HUES64 (cell line): ENCODE data around the gene CTDSP2.
"Not testable (repeated sequence)": the region's sequence is repeated elsewhere in the genome, so short reads cannot be mapped to it uniquely, and the experiment has no call there.

Source experiments
- H3K27ac ChIP-seq: 2 replicates; pipeline ENCODE4 v1.7.0; 2013; ENCODE audit warnings: low read depth, low read length, inconsistent platforms
- H3K27me3 ChIP-seq: 2 replicates; pipeline ENCODE4 v1.6.1; 2013; ENCODE audit warnings: mild to moderate bottlenecking, low read length; ENCODE audit not compliant: insufficient read depth
- H3K36me3 ChIP-seq: 2 replicates; pipeline ENCODE4 v1.6.1; 2013; ENCODE audit warnings: mild to moderate bottlenecking, low read length; ENCODE audit not compliant: insufficient read depth
- H3K4me1 ChIP-seq: 2 replicates; pipeline ENCODE4 v1.6.1; 2013; ENCODE audit warnings: mild to moderate bottlenecking, low read length, moderate library complexity; ENCODE audit not compliant: insufficient read depth
- H3K4me3 ChIP-seq: 2 replicates; pipeline ENCODE4 v1.5.1; 2013; ENCODE audit warnings: mild to moderate bottlenecking, low read length, moderate library complexity
- H3K9ac ChIP-seq: 2 replicates; pipeline ENCODE4 v1.6.1; 2013; ENCODE audit warnings: mild to moderate bottlenecking, low read depth, low read length
- H3K9me3 ChIP-seq: 2 replicates; pipeline ENCODE4 v1.6.1; 2013; ENCODE audit warnings: low read depth, low read length; ENCODE audit not compliant: insufficient read depth
- WGBS: fragments of 150-250, 120-280 bp; methylation state at CpG from one replicate; pipeline ENCODE4 v1.1.7; 2013; ENCODE audit warnings: missing lambda C conversion rate; 5-methylcytosine and 5-hydroxymethylcytosine counted together

Gene CTDSP2

DNA sequence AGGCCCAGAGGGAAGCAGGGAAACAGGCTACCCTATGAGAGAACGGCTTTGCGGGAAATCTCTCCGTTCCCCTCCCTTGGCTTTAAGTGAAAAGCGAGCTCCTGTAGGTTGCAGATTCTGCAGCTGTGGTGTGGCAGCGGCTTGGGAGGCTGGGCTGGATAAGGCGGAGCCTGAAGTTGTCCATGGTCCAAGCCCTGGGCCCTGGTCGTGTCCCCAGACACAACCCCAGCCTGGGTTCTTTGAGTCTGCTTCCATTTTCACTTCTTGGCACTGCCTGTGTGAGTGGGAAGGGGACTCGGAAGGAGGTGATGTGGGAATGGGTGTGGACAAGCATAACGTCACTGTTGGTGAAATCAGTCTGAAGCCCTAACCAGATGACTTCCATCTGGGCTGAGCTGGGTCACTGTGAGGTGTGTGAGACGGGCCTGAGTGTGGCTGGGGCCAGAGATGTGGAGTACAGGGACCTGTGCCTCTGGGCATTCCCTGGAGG lies 43.0 kb upstream of the CTDSP2 start:
- no peaks in the 10 kb centered on the region for H3K36me3 ChIP-seq
- H3K27ac ChIP-seq = no peak overlapping the region
- no peak overlapping the region for H3K4me3 ChIP-seq
- no peaks in the 10 kb centered on the region for H3K9me3 ChIP-seq
- H3K4me1 ChIP-seq = peaks cover 35% of the 10 kb centered on the region
- H3K9ac ChIP-seq = no peak overlapping the region
- H3K27me3 ChIP-seq = no peaks in the 10 kb centered on the region
- 74% methylated on average over 10 of the region's 10 CpGs for whole genome bisulfite sequencing

DNA sequence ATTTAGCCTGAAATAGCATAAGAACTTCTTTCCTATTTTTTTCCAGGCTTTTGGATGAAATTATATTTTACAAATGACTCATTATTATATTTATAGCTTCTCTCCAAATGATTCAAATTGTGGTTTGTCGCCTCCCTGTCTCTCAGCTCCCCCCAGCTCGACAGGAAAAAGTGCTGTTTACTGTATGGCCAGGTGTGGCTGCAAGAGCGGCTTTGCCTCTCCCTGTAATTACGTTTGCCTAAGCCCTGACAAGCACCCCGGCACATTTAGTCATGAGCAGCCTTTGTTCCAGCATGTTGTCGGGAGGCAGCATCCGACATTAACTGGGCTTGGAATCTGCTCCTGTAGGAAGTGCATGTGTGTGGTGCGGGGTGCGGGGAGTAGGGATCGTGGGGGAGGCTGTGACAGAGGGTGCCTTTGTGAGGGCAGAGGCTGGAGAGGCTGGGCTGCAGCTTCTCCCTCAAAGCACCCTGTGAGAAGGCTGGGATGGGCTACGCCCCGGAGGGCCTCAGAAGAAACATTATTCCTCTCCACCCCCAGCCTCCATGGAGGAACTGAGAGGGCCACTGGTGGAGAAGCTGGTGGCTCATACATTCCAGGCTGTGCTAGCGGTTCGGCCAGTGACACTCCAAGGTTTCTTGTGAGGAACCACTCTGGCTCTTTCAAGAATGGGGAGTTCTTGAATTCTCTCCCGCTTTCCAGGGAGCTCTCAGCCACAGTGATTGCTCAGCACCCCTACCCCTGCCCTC lies 42.1 kb upstream of the CTDSP2 start:
- peak overlapping the region; percentile 48 for H3K9ac ChIP-seq

DNA sequence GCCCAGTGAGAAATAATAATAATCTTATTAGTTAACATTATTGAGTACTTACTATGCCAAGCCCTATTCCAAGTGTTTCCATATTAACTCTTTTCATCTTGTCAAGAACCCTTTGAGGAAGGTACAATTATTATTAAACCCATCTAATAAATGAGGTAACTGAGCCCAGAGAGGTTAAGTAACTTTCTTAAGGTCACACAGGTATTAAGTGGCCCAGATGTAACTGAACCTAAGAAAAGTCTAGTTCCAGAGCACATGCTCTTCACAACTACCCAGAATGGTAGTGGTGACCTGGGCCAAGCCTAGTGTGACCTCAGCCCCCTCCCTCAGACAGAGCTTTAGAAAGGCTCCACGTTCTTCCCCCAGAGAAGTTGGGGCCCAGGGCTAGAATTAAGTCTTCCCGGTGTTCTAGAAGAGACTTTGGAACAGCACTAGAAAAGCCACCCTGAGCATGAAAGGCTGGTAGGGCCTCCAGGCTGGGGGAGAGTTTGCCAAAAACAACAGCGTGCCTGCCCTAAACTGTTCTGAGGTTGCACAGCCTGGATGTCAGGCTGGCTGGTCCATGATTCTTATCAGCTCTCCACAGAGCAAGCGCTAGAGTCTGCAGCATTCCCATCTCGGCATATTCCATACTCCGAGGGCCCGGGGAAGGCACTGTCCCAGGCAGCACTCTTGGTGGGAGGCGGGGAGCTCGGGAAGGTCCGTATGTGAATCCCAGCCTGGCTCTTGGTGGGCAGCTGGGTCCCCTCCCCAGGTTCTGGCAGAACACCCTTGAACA lies 41.3 kb upstream of the CTDSP2 start:
- 63% methylated on average over 10 of the region's 10 CpGs for WGBS
- H3K9ac ChIP-seq = peak overlapping the region; percentile 48; the same call in 1 of the 2 replicates
- no peaks in the 10 kb centered on the region for H3K9me3 ChIP-seq
- H3K27me3 ChIP-seq = no peaks in the 10 kb centered on the region
- H3K36me3 ChIP-seq = no peaks in the 10 kb centered on the region
- peaks cover 22% of the 10 kb centered on the region for H3K4me1 ChIP-seq
- H3K27ac ChIP-seq = 0 out of 2 replicates have a peak overlapping the region, but pooled peaks have one; percentile 3
- peak overlapping the region; percentile 2; the same call in 1 of the 2 replicates for H3K4me3 ChIP-seq

More for the DNA sequence above, 42.1 kb upstream of the CTDSP2 start:
- Histone ChIP-seq H3K4me1 (peaks cover 26% of the 10 kb centered on the region), H3K36me3 (no peaks in the 10 kb centered on the region), H3K27me3 (no peaks in the 10 kb centered on the region), H3K9me3 (no peaks in the 10 kb centered on the region), H3K27ac (0 out of 2 replicates have a peak overlapping the region, but pooled peaks have one; percentile 0), H3K4me3 (peak overlapping the region; percentile 2)
- 39% methylated on average over 15 of the region's 15 CpGs for WGBS

DNA sequence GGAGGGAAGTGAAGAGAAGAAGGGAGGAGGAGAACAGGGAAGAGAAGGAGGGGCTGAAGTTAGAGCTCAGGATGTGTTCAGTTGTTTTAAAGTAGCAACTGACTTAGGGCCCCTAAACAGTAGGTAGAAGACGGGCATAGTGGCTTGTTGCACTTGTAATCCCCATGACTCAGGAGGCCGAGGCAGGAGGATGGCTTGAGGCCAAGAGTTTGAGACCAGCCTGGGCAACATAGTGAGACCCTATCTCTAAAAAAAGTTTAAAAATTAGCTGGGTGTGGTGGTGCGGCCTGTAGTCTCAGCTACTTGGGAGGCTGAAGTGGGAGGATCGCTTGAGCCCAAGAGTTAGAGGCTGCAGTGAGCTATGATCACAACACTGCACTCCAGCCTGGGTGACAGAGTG lies 40.4 kb upstream of the CTDSP2 start:
- H3K27me3 ChIP-seq, H3K9me3 ChIP-seq, H3K4me3 ChIP-seq, H3K36me3 ChIP-seq, H3K9ac ChIP-seq, H3K27ac ChIP-seq: not testable (repeated sequence)
- H3K4me1 ChIP-seq = peaks cover 22% of the 10 kb centered on the region
- WGBS = 92% methylated on average over 4 of the region's 4 CpGs

DNA sequence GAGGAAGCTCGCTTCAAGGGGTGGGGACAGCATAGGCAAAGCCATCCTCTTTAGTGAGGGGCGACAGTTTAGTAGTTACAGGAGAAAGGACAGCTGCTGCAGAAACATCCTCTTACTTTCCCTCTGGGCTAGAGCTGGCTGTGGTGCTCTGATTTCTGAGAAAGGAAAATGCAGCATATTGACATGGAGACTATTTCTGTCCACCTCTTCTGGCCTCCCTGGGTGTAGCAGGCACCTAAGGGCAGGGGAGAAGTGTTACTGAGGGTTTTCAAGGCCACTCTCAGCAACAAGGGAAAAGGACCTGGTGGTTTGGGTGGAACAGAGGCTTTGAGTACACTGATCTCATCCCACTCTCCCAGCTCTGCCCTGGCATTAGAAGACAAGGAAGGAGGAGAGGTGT lies 40.0 kb upstream of the CTDSP2 start:
- Histone ChIP-seq H3K4me3 (no peak overlapping the region), H3K9me3 (no peaks in the 10 kb centered on the region), H3K27ac (no peak overlapping the region), H3K27me3 (no peaks in the 10 kb centered on the region), H3K4me1 (peaks cover 22% of the 10 kb centered on the region), H3K36me3 (no peaks in the 10 kb centered on the region), H3K9ac (no peak overlapping the region)
- 82% methylated on average over 2 of the region's 2 CpGs for WGBS

DNA sequence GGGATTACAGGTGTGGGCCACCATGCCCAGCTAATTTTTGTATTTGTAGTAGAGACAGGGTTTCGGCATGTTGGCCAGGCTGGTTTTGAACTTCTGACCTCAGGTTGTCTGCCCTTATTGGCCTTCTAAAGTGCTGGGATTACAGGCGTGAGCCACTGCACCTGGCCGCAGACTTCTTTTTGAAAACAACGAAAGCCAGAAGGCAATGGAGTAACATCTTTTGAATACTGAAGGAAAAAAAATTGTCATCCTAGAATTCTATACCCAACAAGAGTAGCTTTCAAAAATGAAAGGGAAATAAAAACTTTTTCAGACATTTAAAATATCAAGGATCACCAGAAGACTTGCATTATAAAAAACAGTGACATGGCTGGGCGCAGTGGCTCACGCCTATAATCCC lies 38.7 kb upstream of the CTDSP2 start:
- Histone ChIP-seq H3K4me1 (peaks cover 22% of the 10 kb centered on the region), H3K27ac (no peak overlapping the region), H3K27me3 (no peaks in the 10 kb centered on the region), H3K9me3 (no peaks in the 10 kb centered on the region), H3K36me3 (no peaks in the 10 kb centered on the region), H3K4me3 (no peak overlapping the region), H3K9ac (no peak overlapping the region)
- WGBS = 91% methylated on average over 6 of the region's 6 CpGs

DNA sequence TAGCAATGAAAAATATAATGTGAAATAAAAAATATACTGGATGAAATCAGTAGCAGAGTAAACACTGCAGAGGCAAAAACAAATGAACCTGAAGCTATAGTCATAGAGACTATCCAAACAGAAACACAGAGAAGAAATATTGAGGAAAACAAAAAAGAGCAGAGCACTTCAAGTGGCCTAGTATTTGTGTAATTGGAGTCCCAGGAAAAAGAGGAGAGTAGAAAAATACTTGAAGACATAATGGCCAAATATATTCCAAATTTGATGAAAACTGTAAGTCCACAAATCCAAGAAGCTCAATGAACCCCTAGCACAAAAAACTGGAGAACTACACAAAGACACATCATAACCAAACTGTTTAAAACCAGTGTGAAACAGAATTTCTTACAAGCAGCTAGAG lies 37.2 kb upstream of the CTDSP2 start:
- H3K27me3 ChIP-seq = no peaks in the 10 kb centered on the region
- no peaks in the 10 kb centered on the region for H3K9me3 ChIP-seq
- H3K4me3 ChIP-seq = no peak overlapping the region
- no peak overlapping the region for H3K27ac ChIP-seq
- H3K36me3 ChIP-seq = no peaks in the 10 kb centered on the region
- H3K9ac ChIP-seq = no peak overlapping the region
- H3K4me1 ChIP-seq = peaks cover 11% of the 10 kb centered on the region

DNA sequence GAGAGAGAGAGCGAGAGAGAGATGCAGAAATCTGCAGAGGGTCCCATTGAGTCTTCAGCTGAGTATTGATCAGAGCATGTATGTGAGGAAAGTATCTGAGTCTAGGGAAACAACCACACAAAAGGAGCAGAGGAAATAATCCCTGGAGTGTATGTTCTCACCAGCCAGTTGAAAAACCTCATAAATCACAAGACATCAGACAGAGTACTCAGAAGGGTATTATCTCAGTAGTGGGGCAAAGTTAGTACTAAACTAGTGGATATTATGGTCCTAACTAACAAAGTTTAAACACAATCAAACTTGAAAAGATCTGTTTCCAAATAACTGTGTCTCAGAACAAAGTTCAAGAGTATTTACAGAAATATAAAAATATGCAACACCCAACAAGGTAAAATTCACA lies 36.5 kb upstream of the CTDSP2 start:
- Histone ChIP-seq H3K27me3 (no peaks in the 10 kb centered on the region), H3K9me3 (no peaks in the 10 kb centered on the region), H3K36me3 (no peaks in the 10 kb centered on the region), H3K27ac (no peak overlapping the region), H3K4me3 (no peak overlapping the region), H3K9ac (no peak overlapping the region), H3K4me1 (peaks cover 4% of the 10 kb centered on the region)
- whole genome bisulfite sequencing = 92% methylated on average over 1 of the region's 1 CpG

DNA sequence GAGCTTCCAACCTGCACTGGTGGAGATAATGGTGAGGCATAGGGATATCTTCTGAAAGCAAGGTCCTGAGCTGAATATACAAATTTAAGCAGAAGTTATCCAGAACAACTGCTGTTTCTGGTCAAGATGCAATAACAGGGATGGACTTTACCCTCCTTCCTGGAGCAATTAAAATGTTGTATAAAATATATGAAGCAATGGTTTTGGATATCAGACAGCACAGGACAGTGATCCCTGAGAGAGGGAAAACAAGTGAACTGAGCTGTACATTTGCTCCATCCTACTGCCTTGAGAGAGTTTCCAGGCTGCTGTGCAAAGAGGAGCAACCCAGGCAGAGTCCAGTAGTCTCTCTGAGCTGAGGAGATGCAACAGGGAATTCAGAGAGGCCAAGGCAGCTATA lies 36.0 kb upstream of the CTDSP2 start:
- Histone ChIP-seq H3K9me3 (no peaks in the 10 kb centered on the region), H3K9ac (no peak overlapping the region), H3K27ac (no peak overlapping the region), H3K4me1 (no peaks in the 10 kb centered on the region), H3K36me3 (no peaks in the 10 kb centered on the region), H3K27me3 (no peaks in the 10 kb centered on the region), H3K4me3 (no peak overlapping the region)

DNA sequence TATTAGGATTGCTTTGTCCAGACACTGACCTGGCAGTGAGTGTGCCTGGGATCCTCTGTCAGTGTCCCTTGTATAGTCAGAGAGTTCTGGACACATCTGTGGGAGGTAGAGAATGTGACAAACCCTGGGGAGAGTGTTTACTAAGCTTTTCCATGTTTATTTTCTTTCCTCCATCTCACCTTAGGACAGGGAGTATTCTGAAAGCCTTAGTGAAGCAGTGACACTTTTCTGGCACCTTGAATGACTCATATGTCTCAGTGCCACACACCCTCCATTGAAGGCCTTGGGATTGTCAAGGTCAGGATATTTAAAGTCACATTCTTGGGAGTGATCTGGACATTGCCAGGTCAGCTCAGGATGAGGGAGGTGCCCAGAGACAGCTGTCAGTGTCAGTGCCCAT lies 34.9 kb upstream of the CTDSP2 start:
- Histone ChIP-seq H3K36me3 (no peaks in the 10 kb centered on the region), H3K27ac (no peak overlapping the region), H3K9ac (no peak overlapping the region), H3K27me3 (no peaks in the 10 kb centered on the region), H3K4me3 (no peak overlapping the region), H3K4me1 (no peaks in the 10 kb centered on the region), H3K9me3 (no peaks in the 10 kb centered on the region)

DNA sequence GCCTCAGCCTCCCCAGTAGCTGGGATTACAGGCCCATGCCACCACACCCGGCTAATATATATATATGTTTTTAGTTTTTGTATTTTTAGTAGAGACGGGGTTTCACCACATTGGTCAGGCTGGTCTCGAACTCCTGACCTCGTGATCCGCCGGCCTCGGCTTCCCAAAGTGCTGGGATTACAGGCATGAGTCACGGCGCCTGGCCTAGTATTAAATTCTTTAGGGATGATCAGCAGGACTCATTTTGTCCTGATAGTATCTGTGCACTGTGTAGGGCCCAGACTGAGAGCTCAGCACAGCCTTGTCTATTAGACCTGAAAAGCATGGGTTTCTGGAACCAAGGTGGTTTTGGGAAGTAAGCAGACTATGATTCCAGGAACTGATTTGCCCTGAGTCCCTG lies 34.5 kb upstream of the CTDSP2 start:
- not testable (repeated sequence) for H3K4me3 ChIP-seq, H3K27ac ChIP-seq, H3K9ac ChIP-seq, H3K27me3 ChIP-seq, H3K9me3 ChIP-seq, H3K36me3 ChIP-seq, H3K4me1 ChIP-seq
- 96% methylated on average over 8 of the region's 9 CpGs for WGBS
